SJSA1 (cell line): ENCODE measurements around the gene GALNT11. TPM values are rescaled to one million over a fixed set of nuclear protein-coding genes. Genes with fewer than 3 reads are reported as not detected.

Experiments used
- DNase-seq, 2 experiments: peaks; one replicate each; pipeline ENCODE4 v3.0.0-alpha.2; 2015 to 2020; ENCODE audit warnings: low spot score in 2 of 2, low read depth in 1 of 2
- H3K27ac ChIP-seq: fragments of 250-450 bp; sonication (Bioruptor Pico); 2 replicates; pipeline ENCODE4 v1.5.1; 2020; ENCODE audit warnings: mild to moderate bottlenecking, moderate library complexity
- H3K27me3 ChIP-seq: fragments of 250-450 bp; sonication (Bioruptor Pico); replicated peaks from 2 replicates; pipeline ENCODE4 v1.5.1; 2020; ENCODE audit warnings: mild to moderate bottlenecking, moderate library complexity
- H3K36me3 ChIP-seq: fragments of 250-450 bp; sonication (Bioruptor Pico); 2 replicates; pipeline ENCODE4 v1.5.1; 2020; ENCODE audit warnings: mild to moderate bottlenecking
- H3K4me1 ChIP-seq: fragments of 250-450 bp; sonication (Bioruptor Pico); replicated peaks from 2 replicates; pipeline ENCODE4 v1.6.1; 2021; ENCODE audit warnings: mild to moderate bottlenecking
- H3K4me3 ChIP-seq: fragments of 250-450 bp; sonication (Bioruptor Pico); 2 replicates; pipeline ENCODE4 v1.5.1; 2020; ENCODE audit warnings: mild to moderate bottlenecking
- H3K9me3 ChIP-seq: fragments of 250-450 bp; sonication (Bioruptor Pico); replicated peaks from 2 replicates; pipeline ENCODE4 v1.5.1; 2020; ENCODE audit warnings: mild to moderate bottlenecking
- total RNA-seq: library from RNA; depleted of rRNA; stranded (reverse); fragments of >200 nt; shearing (Covaris generic); gene quantifications from 2 replicates; pipeline ENCODE4 v1.2.3, GENCODE V29; 2014

Gene GALNT11
- total RNA-seq, 1 experiment from 2014 or later: 48.8 TPM

- DNase-seq: no peak
- no peaks in the 10 kb centered on the region for H3K9me3 ChIP-seq
- no peak overlapping the region for H3K27ac ChIP-seq
- no peaks in the 10 kb centered on the region for H3K4me1 ChIP-seq
- H3K4me3 ChIP-seq: no peak overlapping the region
- H3K27me3 ChIP-seq: no peaks in the 10 kb centered on the region
- no peaks in the 10 kb centered on the region for H3K36me3 ChIP-seq
Observed at GRCh38 chr7:152095771-152096170, 70.3 kb downstream of the GALNT11 start.

- Histone ChIP-seq H3K27ac (no peak overlapping the region), H3K36me3 (no peaks in the 10 kb centered on the region), H3K27me3 (no peaks in the 10 kb centered on the region), H3K9me3 (no peaks in the 10 kb centered on the region), H3K4me1 (no peaks in the 10 kb centered on the region), H3K4me3 (no peak overlapping the region)
- no peak for DNase-seq
Observed at GRCh38 chr7:152097330-152097729, 71.9 kb downstream of the GALNT11 start.

- no peaks in the 10 kb centered on the region for H3K4me1 ChIP-seq
- DNase-seq: no peak
- no peaks in the 10 kb centered on the region for H3K27me3 ChIP-seq
- no peak overlapping the region for H3K27ac ChIP-seq
- no peak overlapping the region for H3K4me3 ChIP-seq
- 0 out of 2 replicates have a peak, but pooled peaks cover 4% of the 10 kb centered on the region for H3K36me3 ChIP-seq
- H3K9me3 ChIP-seq: no peaks in the 10 kb centered on the region
Observed at GRCh38 chr7:152103066-152103465, 77.6 kb downstream of the GALNT11 start.

GRCh38 chr7:152103691-152104090, 78.2 kb downstream of the GALNT11 start:
- Histone ChIP-seq H3K27ac (no peak overlapping the region), H3K4me1 (no peaks in the 10 kb centered on the region), H3K27me3 (no peaks in the 10 kb centered on the region), H3K36me3 (0 out of 2 replicates have a peak, but pooled peaks cover 4% of the 10 kb centered on the region), H3K4me3 (no peak overlapping the region), H3K9me3 (no peaks in the 10 kb centered on the region)
- DNase-seq: no peak

GRCh38 chr7:152105205-152105604, 79.7 kb downstream of the GALNT11 start:
- H3K36me3 ChIP-seq: peaks cover 7% of the 10 kb centered on the region; the same call in 1 of the 2 replicates
- no peak overlapping the region for H3K4me3 ChIP-seq
- no peaks in the 10 kb centered on the region for H3K4me1 ChIP-seq
- H3K27me3 ChIP-seq: no peaks in the 10 kb centered on the region
- H3K9me3 ChIP-seq: no peaks in the 10 kb centered on the region
- DNase-seq: no peak
- no peak overlapping the region for H3K27ac ChIP-seq

- no peak for DNase-seq
- Histone ChIP-seq H3K4me1 (no peaks in the 10 kb centered on the region), H3K27me3 (no peaks in the 10 kb centered on the region), H3K4me3 (no peak overlapping the region), H3K9me3 (no peaks in the 10 kb centered on the region), H3K36me3 (peaks cover 10% of the 10 kb centered on the region; the same call in 1 of the 2 replicates), H3K27ac (no peak overlapping the region)
Observed at GRCh38 chr7:152106990-152107389, 81.5 kb downstream of the GALNT11 start.

- no peaks in the 10 kb centered on the region for H3K27me3 ChIP-seq
- no peak overlapping the region for H3K4me3 ChIP-seq
- peaks cover 10% of the 10 kb centered on the region; the same call in 1 of the 2 replicates for H3K36me3 ChIP-seq
- H3K4me1 ChIP-seq: no peaks in the 10 kb centered on the region
- no peak overlapping the region for H3K27ac ChIP-seq
- no peak for DNase-seq
- no peaks in the 10 kb centered on the region for H3K9me3 ChIP-seq
Observed at GRCh38 chr7:152107945-152108344, 82.5 kb downstream of the GALNT11 start.

GRCh38 chr7:152108359-152108758, 82.9 kb downstream of the GALNT11 start:
- peaks cover 8% of the 10 kb centered on the region; the same call in 1 of the 2 replicates for H3K36me3 ChIP-seq
- H3K9me3 ChIP-seq: no peaks in the 10 kb centered on the region
- no peak overlapping the region for H3K27ac ChIP-seq
- H3K4me1 ChIP-seq: no peaks in the 10 kb centered on the region
- H3K4me3 ChIP-seq: no peak overlapping the region
- H3K27me3 ChIP-seq: no peaks in the 10 kb centered on the region
- DNase-seq: no peak

GRCh38 chr7:152112829-152113228, 87.4 kb downstream of the GALNT11 start:
- H3K27ac ChIP-seq: no peak overlapping the region
- no peak for DNase-seq
- no peaks in the 10 kb centered on the region for H3K9me3 ChIP-seq
- H3K4me1 ChIP-seq: no peaks in the 10 kb centered on the region
- no peaks in the 10 kb centered on the region; the same call in 1 of the 2 replicates for H3K27me3 ChIP-seq
- peaks cover 29% of the 10 kb centered on the region for H3K36me3 ChIP-seq
- no peak overlapping the region for H3K4me3 ChIP-seq

GRCh38 chr7:152115021-152115718, 89.7 kb downstream of the GALNT11 start:
- DNase-seq: no peak
- H3K9me3 ChIP-seq: no peaks in the 10 kb centered on the region
- H3K4me3 ChIP-seq: no peak overlapping the region
- H3K27me3 ChIP-seq: no peaks in the 10 kb centered on the region; the same call in 1 of the 2 replicates
- H3K27ac ChIP-seq: no peak overlapping the region
- H3K36me3 ChIP-seq: peaks cover 50% of the 10 kb centered on the region
- no peaks in the 10 kb centered on the region for H3K4me1 ChIP-seq

- Histone ChIP-seq H3K4me3 (no peak overlapping the region), H3K36me3 (peaks cover 66% of the 10 kb centered on the region), H3K9me3 (no peaks in the 10 kb centered on the region), H3K27me3 (no peaks in the 10 kb centered on the region; the same call in 1 of the 2 replicates), H3K4me1 (no peaks in the 10 kb centered on the region), H3K27ac (no peak overlapping the region)
- DNase-seq: no peak
Observed at GRCh38 chr7:152117356-152117755, 91.9 kb downstream of the GALNT11 start.

GRCh38 chr7:152120210-152120609, 94.7 kb downstream of the GALNT11 start:
- DNase-seq: no peak
- H3K4me1 ChIP-seq: no peaks in the 10 kb centered on the region
- H3K36me3 ChIP-seq: peaks cover 81% of the 10 kb centered on the region
- peaks cover 4% of the 10 kb centered on the region; the same call in 1 of the 2 replicates for H3K9me3 ChIP-seq
- no peak overlapping the region for H3K27ac ChIP-seq
- H3K27me3 ChIP-seq: no peaks in the 10 kb centered on the region; the same call in 1 of the 2 replicates
- no peak overlapping the region for H3K4me3 ChIP-seq

- no peak for DNase-seq
- H3K27ac ChIP-seq: no peak overlapping the region
- no peak overlapping the region for H3K4me3 ChIP-seq
- H3K36me3 ChIP-seq: peaks cover 87% of the 10 kb centered on the region
- no peaks in the 10 kb centered on the region; the same call in 1 of the 2 replicates for H3K27me3 ChIP-seq
- peaks cover 4% of the 10 kb centered on the region; the same call in 1 of the 2 replicates for H3K9me3 ChIP-seq
- H3K4me1 ChIP-seq: no peaks in the 10 kb centered on the region
Observed at GRCh38 chr7:152120776-152121175, 95.3 kb downstream of the GALNT11 start.

- Histone ChIP-seq H3K36me3 (peaks cover 89% of the 10 kb centered on the region), H3K27ac (no peak overlapping the region), H3K4me1 (no peaks in the 10 kb centered on the region)
Observed at GRCh38 chr7:152121432-152121831, 96.0 kb downstream of the GALNT11 start.

More at GRCh38 chr7:152121432-152121831, 96.0 kb downstream of the GALNT11 start:
- peaks cover 4% of the 10 kb centered on the region; the same call in 1 of the 2 replicates for H3K9me3 ChIP-seq
- DNase-seq: no peak
- no peaks in the 10 kb centered on the region; the same call in 1 of the 2 replicates for H3K27me3 ChIP-seq
- no peak overlapping the region for H3K4me3 ChIP-seq
